AG20443 (cell line): ENCODE data around the gene AAR2.

ENCODE experiments used
- DNase-seq: peaks from one replicate; pipeline ENCODE4 v3.0.0; 2012; ENCODE audit warnings: low spot score, mixed read lengths

The AAR2 gene

DNA sequence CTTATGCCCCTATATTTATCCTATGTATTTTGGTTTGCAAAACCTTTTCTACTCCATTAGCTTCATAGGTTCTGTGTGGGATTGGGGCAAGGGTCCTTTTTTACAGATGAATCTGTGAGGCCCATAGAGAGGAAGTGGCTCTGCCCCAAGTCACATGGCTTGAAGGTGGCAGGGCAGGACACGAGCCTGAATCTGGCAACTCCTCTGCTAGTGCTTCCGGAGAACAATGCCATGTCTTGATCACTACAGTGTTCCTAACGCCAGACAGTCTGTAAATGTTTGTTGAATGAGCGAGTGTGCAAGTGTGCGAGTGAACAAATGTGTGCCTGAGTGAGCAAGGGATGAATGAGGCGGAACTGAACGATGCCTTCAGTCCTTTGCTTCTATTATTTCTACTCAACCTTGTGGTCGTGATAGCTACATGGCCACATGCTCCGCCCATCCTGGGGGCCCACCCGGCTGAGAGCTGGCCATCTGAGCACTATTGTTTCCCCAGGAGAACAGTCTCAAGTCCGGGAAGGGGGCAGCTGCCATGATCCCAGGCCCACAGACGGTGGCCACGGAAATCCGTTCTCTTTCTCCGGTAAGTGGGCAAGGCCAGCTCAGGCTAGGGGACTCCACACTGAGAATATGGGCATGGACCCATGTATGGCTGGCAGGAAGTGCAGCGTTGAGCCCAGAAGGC lies 17.8 kb upstream of the AAR2 start:
- no peak for DNase-seq

DNA sequence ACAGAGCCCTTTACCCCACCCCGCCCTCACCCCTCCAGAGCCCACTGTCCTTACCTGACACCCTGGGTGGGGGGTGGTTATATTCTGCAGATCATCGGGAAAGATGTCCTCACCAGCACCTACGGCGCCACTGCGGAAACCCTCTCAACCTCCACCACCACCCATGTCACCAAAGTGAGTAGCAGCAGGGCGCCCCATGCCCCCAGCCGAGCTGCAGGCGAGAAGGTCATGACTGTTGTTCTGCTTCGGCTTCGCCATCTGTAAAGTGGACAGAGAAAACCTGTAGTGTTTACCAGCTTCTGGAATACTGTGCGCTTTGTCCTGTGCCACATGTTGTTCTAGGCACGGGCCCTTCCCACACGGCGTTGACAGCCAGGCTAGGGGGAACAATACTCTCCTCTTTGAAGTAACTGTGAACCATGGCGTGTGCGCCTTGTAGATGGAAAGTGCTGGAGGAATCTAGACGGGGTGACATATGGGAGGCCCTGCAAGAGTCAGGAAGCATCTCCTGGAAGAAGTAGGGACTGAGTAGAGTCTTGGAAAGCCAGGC lies 16.5 kb upstream of the AAR2 start:
- no peak for DNase-seq

DNA sequence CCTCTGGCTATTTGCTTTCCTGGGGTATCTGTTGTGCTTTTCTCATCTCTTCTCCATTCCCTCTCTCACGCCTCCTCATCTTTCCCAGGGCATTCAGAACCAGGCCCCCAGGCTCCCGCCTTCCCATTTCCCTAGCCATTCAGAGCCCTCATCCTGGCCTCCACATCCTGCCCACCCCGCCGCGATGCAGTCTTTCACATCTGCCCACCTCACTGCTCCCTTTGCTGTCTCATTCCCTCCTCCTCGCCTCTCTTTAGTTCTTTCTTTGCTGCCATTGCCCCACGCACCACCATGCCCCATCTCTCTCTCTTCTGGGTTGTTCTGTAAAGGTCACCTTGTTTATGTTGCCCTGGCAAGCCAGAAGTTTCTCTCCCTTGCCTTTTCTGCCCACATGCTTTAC lies 10.6 kb upstream of the AAR2 start:
- DNase-seq: no peak

DNA sequence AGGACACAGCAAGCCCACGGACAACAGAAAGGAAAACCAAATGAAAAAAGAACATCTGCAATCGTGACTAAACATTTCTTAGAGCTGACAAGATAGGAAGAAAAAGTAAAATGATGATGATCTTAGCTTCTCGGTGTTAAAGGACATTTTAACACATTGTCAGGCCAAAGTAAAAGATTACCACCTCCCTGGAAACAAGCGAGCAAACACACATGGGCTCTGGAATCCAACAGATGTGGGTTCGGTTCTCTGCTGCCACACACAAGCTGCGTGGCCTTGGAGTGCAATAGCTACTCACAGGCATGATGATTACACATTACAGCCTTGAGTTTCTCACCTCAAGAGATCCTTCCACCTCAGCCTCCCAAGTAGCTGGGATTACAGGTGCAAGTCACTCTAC lies 7.5 kb upstream of the AAR2 start:
- no peak for DNase-seq

DNA sequence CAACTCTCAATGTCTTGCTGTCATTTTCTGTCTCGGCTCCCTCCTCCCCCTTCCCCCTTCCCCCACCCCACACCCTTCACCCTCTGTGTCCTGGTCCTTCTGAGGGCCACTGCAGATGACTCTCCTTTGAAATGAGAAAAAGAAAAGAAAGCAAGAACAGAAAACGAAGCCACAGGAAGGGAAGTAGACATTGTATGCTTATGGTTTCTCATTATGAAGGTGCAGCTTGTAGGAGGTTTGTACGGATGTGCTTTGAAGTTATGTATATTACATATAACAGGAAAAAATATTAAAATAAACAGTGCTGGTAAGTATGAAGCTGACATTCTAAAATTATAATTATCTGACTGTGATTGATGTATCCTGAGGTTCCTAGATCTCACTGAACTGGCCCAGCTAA lies 6.3 kb upstream of the AAR2 start:
- DNase-seq: no peak

DNA sequence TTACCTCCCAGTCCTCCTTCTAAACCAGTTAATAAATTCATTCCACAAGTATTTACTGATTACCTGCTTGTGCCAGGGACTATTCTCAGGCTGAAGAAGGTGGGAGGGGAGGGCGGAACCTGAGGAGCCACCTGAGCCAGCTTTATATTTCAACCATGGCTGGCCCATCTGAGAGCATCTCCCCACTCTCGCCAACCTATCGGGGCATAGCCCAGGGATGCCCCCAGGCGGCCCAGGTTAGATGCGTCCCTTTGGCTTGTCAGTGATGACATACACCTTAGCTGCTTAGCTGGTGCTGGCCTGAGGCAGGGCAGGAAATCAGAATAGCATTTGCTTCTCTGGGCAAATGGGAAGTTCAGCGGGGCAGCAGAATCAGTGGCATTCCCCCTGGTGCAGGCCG lies 4.9 kb upstream of the AAR2 start:
- no peak for DNase-seq

DNA sequence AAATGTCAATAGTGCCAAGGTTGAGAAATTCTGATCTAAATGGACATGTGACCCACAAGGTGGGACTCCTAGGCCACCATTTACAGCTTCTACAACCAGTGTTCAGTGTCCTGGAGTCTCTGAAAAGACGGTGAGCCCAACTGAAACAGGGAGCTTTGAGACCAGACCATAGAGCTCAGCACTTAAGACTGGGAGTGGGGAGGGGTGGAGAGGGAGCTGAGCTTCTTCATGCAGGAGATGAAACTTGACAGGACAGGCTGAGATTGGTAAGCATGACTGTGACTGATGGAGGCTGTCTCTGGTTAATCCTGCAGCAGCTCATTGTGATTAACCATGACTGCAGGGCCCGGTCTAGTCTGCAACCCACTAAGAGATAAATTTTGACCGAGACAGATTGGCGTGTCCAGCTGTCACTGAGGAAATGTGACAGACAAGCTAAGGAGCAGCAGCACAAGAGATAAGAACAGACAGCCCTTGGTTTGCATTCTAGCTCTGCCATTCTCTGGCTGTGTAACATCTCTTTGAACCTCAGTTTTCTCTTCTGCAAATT lies 1.4 kb upstream of the AAR2 start:
- DNase-seq: no peak

DNA sequence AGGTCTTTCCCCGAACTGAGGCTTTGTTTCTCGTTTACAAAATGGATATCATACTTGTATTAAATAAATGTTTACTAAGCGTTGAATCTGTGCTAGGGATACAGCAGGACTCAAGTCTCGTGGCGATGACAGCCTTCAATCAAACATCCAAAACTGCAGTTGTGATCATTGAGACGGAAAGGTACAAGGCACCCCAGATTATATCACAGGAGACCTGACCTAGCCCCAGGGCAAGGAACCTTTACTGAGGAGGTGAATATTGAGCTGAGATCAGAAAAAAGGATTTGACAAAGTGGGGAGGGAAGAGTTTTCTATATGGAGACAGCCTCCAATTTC lies 476 bp downstream of the AAR2 start:
- no peak for DNase-seq

DNA sequence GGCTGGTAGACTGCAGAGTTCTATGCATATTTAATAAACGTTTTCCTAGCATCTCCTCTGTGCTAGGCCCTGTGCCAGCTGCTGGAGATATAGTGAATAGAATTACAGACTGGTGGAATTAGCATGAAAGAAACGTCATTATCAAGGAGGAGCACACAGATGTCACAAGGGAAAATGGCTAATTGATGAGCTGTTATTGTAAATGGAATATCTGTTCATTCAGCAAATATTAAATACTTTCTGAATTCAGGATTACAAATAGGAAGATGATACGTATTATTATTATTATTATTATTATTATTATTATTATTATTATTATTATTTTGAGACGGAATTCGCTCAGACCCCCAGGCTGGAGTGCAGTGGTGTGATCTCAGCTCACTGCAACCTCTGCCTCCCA lies 1.2 kb downstream of the AAR2 start:
- DNase-seq: no peak

DNA sequence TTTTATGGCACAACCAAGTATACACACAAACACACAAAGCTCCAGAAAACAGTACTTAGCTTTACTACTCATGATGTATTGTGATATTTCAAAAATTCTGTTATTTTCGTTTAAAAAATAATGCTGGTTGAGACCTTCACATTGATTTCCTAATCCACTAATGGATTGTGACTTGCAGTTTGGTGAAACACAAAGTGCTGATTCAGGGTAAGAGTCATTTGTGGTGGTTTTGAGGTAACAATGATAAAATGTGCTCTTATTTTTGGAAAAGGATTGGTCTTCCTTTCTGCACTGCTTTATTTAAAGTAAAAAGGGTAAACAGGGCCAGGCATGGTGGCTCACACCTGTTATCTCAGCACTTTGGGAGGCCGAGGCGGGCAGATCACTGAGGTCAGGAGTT lies 1.9 kb downstream of the AAR2 start:
- no peak for DNase-seq

DNA sequence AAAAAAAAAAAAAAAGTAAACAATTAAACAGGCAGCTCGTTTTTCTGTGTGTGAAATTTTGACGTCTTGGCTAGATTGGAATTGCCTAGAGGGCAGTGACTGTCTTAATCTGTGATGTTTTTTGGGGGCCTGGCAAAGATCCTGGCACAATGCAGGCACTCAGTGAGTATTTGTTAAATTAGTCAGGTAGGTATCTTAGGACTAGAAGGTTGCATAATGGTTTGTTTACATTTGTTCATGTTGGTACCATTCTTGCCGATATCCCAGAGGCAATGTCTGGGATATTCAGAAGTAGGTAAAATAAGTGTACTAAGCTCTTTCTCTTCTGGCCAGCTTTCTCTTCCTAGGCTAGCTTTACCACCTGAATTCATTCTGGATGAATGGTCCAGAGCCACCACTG lies 2.5 kb downstream of the AAR2 start:
- no peak for DNase-seq

DNA sequence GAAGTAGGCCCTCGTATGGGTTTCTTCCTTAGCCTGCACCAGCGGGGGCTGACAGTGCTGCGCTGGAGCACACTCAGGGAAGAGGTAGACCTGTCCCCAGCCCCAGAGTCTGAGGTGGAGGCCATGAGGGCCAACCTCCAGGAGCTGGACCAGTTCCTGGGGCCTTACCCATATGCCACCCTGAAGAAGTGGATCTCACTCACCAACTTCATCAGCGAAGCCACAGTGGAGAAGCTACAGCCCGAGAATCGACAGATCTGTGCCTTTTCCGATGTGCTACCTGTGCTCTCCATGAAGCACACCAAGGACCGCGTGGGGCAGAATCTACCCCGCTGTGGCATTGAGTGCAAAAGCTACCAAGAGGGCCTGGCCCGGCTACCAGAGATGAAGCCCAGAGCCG lies 3.8 kb downstream of the AAR2 start:
- DNase-seq: no peak

DNA sequence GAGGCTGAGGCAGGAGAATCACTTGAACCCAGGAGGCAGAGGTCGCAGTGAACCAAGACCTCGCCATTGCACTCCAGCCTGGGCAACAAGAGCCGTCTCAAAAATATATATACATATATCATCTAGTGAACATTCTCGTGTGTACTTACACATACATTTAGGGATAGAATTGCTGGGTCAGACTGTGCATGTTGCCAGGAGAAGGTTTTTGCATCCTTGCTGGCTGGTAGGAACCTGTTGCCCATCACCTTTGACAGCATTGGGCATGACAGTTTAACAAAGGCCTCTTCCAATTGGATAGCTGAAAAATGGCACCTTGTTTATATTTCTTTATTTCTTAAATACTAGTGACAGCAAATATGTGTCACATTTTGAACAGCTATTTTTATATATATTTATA lies 5.4 kb downstream of the AAR2 start:
- DNase-seq: no peak

DNA sequence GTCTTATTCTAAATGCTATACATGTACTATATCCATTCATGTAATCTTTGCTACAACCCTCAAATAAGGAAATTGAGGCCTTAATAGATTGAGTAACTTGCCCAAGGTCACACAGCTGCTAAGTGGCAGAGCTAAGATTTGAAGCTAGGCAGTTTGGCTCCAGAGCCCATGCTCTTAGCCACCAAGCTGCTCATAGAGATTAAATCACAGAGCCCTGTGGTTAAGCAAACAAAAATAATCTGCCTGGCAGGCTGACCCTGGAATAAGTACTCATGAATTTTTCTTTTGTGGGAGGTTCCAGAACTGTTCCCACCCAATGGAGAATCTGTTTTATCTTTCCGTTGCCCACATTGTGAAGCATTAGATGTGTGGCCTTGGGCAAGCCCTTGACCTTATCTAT lies 7.4 kb downstream of the AAR2 start:
- DNase-seq: no peak

DNA sequence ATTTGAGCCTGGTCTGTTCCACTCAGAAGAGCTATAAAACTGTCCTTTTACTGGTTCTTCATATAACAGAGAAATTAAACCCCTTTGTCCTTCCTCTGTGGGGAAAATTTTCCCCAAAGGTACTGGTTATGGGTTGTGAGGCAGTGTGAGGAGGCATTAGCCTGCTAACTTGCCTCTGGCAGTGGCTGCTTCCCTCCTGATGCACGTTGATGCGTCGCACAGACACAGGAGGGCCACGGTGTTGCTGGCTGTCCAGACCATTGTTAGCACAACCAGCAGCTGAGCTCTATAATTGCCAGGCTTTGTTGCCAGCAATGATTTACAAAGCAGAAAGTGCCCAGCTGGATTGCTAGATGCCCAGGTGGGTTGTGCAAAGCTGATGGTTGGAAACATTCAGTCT lies 10.1 kb downstream of the AAR2 start:
- DNase-seq: no peak

DNA sequence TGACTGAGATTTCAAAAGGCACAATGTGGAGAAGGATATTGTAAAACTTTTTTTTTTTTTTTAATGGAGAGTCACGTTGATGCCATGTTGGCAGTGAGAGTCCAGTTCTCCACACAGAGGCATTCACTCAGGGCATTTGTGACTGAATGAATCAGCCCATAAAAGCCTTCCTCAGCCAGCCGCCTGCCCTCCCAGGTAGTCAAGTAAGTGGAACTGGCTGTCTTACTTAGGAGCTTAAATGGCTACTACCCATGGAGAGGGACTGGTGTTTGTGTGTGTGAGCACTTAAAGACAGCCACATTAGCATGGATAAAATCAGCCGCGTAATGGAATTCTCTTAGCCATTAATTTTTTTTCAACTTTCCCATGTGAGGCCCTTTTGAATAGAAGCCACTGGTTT lies 12.6 kb downstream of the AAR2 start:
- no peak for DNase-seq

DNA sequence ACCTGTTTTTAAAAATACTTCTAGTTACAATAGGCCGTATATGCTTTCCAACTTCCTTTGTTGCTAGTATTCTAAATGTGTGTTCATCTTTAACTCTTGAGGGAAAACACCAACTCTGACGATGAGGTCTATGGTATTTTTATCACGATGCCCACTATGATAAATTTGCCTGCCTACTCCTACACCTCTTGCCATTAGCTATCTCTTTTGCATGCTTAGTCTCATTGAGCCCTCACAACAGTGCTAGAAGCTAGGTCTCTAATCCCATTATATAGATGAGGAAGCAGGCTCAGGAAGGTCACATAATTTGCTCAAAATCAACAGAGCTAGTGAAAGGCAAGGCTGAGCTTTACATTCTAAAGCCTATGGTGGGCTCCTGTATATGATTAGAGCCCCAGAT lies 13.2 kb downstream of the AAR2 start:
- no peak for DNase-seq

DNA sequence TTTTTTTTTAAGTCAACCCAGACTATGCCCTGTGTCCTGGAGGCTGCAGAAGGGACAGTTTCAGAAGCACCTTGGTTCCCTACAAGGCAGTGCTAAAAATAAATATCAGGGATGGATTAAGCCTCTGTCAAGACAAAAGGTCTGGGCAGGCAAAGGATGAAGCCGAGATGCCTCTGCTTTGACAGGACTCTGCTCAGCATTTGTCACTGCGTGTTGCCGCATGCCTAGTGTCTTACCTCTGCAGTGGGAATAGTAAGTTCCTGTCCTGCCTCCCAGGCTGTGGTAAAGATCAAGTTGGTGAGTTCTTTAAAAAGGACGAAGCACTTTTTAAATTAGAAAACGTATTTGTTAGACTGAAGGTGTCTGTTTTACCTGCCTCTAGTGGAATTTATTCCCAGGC lies 15.1 kb downstream of the AAR2 start:
- DNase-seq: no peak

DNA sequence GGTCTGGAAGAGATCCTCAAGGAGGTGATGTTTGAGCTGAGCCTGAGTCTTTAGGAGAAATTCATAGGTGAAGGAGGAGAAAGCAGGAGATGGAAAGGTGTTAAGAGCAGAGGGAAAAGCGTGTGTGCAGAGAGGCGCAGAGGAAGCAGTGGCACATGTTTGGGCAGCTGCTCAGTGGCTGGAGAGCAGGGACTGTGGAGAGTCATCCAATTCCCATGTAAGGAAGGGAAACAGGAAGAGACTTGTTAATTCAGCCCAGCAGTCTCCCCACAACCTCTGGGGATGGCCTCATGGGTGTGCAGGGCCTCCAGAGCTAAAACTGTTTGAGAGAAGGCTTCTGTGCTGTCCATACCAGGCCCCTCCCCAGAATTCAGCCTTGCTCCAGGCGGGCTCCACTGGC lies 16.2 kb downstream of the AAR2 start:
- no peak for DNase-seq

DNA sequence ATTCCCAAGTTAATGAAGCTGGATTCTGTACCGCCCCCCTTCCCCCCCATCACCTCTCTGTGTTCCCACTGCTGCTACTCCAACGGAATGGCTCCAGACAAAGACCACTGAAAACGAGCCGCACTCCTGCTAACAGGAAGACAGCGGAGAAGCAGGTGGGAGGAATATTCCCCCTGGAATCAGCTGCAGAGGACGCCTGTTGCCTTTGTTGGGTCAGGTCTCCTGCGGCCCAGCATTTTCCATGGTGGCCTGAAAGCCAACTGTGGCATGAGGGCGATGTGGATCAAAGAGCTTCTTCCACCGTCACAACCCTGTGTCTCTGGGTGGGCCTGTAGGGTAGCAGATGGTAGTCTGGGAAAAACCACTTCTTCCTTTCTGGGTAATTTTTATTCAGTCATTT lies 16.8 kb downstream of the AAR2 start:
- no peak for DNase-seq

DNA sequence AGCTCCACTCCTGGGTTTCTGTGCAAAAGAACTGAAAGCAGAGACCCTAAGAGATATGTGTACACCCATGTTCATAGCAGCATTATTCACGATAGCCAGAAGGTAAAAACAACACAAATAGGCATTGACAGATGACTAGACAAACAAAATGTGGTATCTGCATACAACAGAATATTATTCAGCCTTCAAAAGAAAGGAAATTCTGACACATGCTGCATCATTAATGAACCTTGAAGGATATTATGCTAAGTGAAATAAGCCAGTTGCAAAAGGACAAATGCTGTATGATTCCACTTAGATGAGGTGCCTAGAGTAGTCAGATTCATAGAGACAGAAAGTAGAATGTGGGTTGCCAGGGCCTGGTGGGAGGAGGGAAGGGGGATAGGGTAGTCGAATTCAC lies 17.8 kb downstream of the AAR2 start:
- DNase-seq: no peak

DNA sequence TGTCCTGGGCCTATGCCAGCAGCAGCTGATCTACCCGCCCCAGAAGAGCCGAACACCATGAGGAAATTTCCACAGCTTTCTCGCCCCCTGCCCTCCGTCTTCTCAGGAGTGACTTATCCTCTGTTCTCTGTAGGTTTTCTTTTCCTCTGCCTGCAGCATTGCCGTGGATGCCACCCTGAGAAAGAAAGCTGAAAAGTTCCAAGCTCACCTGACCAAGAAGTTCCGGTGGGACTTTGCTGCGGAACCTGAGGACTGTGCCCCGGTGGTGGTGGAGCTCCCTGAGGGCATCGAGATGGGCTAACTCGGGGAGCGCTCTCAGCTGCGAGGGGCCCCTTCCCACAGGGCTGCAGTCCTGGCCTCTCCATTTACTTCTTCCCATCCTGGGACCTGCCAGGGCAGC lies 19.2 kb downstream of the AAR2 start:
- DNase-seq: no peak

DNA sequence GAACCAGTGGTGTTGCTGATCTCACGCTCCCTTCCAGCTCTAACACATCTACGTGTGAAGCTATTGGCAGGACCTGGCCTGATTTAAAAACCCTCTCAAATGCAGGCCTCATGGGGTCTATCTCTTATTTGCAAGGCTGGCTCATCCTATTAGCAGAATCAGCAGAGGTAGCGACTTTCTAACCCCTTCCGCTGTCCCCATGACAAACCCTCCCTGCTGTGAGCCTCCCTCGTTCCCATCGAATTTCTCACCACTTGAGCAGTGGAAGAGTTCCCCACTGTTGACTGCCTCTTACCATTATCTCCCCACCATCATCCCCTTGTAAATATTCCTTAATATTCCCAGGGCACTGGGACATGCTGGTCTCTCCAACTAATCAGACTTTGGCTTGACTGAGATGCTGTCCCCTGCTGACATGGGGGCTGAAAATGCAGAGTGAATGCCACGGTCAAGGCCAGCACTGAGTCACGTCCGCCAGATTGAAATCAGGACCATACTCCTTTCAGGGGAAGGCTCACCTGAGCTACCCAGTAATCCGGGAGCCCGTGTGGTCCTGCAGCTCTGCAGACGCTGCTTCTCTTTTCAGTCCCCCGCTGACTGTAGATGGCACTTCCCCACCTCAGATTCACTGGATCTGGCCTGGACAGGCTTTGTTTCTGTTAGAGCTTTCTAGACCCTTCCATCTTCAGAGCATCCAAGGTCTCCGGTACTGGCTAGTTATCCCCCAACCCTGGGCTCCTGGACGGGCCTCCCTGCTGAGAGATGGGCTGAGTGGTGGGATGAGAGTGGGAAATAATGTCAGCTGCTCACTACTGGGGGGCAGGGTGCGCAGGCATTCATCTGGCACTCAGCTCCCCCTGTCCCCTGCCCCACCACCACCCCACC lies 23.1 kb downstream of the AAR2 start:
- DNase-seq: no peak
